SK-N-SH treated with all-trans-retinoic acid at 6 μM for 48 hours (cell line): ENCODE measurements around the gene WIPF2.

Experiments
- ATAC-seq: fragments of 200-7000 bp; cut with Tn5 transposase; 3 replicates; pipeline ENCODE4 v1.9.1; 2020; ENCODE audit warnings: mild to moderate bottlenecking, moderate library complexity
- ARNTL ChIP-seq: fragments of 450-650 bp; formaldehyde crosslinking; IDR thresholded peaks from 2 replicates; pipeline ENCODE4 v1.5.0; 2020; ENCODE audit warnings: low read depth, mild to moderate bottlenecking, moderate library complexity, borderline replicate concordance
- BACH2 ChIP-seq: fragments of 250-450 bp; sonication (Bioruptor Pico); IDR thresholded peaks from 2 replicates; pipeline ENCODE4 v1.9.0; 2021; ENCODE audit warnings: mild to moderate bottlenecking, borderline replicate concordance
- CSDC2 ChIP-seq: fragments of 250-450 bp; sonication (Bioruptor Pico); IDR thresholded peaks from 2 replicates; pipeline ENCODE4 v1.5.0; 2020; ENCODE audit warnings: mild to moderate bottlenecking, moderate library complexity
- GLIS3 ChIP-seq: fragments of 250-450 bp; sonication (Bioruptor Pico); IDR thresholded peaks from 2 replicates; pipeline ENCODE4 v1.5.0; 2020; ENCODE audit warnings: mild to moderate bottlenecking, moderate library complexity
- ISL1 ChIP-seq: fragments of 250-450 bp; sonication (Bioruptor Pico); IDR thresholded peaks from 2 replicates; pipeline ENCODE4 v2.1.2; 2022; ENCODE audit warnings: mild to moderate bottlenecking, moderate library complexity
- OSR1 ChIP-seq: fragments of 250-450 bp; sonication (Bioruptor Pico); IDR thresholded peaks from 2 replicates; pipeline ENCODE4 v1.8.0; 2022; ENCODE audit warnings: moderate library complexity, mild to moderate bottlenecking, inconsistent platforms
- PPARA ChIP-seq: fragments of 250-450 bp; sonication (Bioruptor Pico); IDR thresholded peaks from 2 replicates; pipeline ENCODE4 v1.5.0; 2020; ENCODE audit warnings: mild to moderate bottlenecking, borderline replicate concordance
- RARB ChIP-seq: fragments of 250-450 bp; sonication (Bioruptor Pico); IDR thresholded peaks from 2 replicates; pipeline ENCODE4 v1.8.0; 2021; ENCODE audit warnings: mild to moderate bottlenecking, moderate library complexity
- ZC3H10 ChIP-seq: fragments of 250-450 bp; sonication (Bioruptor Pico); IDR thresholded peaks from 2 replicates; pipeline ENCODE4 v1.5.1; 2021; ENCODE audit warnings: mild to moderate bottlenecking, moderate library complexity
- ZFP3 ChIP-seq: fragments of 250-450 bp; sonication (Bioruptor Pico); IDR thresholded peaks from 2 replicates; pipeline ENCODE4 v1.5.0; 2020; ENCODE audit warnings: mild to moderate bottlenecking, moderate library complexity
- ZNF565 ChIP-seq: fragments of 450-650 bp; formaldehyde crosslinking; conservative IDR thresholded peaks from 2 replicates; pipeline ENCODE4 v1.5.0; 2020; ENCODE audit warnings: low read depth, mild to moderate bottlenecking, moderate library complexity
- ZNF70 ChIP-seq: fragments of 450-650 bp; formaldehyde crosslinking; IDR thresholded peaks from 2 replicates; pipeline ENCODE4 v1.5.0; 2020; ENCODE audit warnings: mild to moderate bottlenecking, moderate library complexity
- ZNF8 ChIP-seq: fragments of 450-650 bp; formaldehyde crosslinking; IDR thresholded peaks from 2 replicates; pipeline ENCODE4 v1.5.0; 2020; ENCODE audit warnings: mild to moderate bottlenecking, moderate library complexity
- TF ChIP-seq, protein P1 (sequence below): fragments of 250-450 bp; sonication (Bioruptor Pico); IDR thresholded peaks from 2 replicates; pipeline ENCODE4 v1.8.0; 2020; ENCODE audit warnings: mild to moderate bottlenecking, moderate library complexity, borderline replicate concordance
- TF ChIP-seq, protein P2 (sequence below): fragments of 250-450 bp; sonication (Bioruptor Pico); IDR thresholded peaks from 2 replicates; pipeline ENCODE4 v1.5.1; 2020; ENCODE audit warnings: low read depth, mild to moderate bottlenecking, moderate library complexity
- TF ChIP-seq, protein P3 (sequence below): fragments of 250-450 bp; sonication (Bioruptor Pico); IDR thresholded peaks from 2 replicates; pipeline ENCODE4 v1.8.0; 2021; ENCODE audit warnings: low read depth, mild to moderate bottlenecking, moderate library complexity, borderline replicate concordance
- TF ChIP-seq, protein P4 (sequence below): fragments of 250-450 bp; sonication (Bioruptor Pico); IDR thresholded peaks from 2 replicates; pipeline ENCODE4 v1.5.1; 2021; ENCODE audit warnings: mild to moderate bottlenecking, moderate library complexity
- TF ChIP-seq, protein P5 (sequence below): fragments of 250-450 bp; sonication (Bioruptor Pico); IDR thresholded peaks from 2 replicates; pipeline ENCODE4 v1.5.0; 2020; ENCODE audit warnings: mild to moderate bottlenecking, moderate library complexity

Gene WIPF2

DNA sequence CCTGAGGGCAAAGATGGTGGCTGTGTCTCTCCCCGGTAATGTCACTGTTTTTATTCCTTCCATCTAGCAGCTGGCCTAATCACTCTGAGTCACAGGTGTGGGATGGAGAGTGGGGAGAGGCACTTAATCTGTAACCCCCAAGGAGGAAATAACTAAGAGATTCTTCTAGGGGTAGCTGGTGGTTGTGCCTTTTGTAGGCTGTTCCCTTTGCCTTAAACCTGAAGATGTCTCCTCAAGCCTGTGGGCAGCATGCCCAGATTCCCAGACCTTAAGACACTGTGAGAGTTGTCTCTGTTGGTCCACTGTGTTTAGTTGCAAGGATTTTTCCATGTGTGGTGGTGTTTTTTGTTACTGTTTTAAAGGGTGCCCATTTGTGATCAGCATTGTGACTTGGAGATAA is 47.4 kb upstream of the WIPF2 start:
- ATAC-seq: no peak
- TF ChIP-seq, protein P1, sequence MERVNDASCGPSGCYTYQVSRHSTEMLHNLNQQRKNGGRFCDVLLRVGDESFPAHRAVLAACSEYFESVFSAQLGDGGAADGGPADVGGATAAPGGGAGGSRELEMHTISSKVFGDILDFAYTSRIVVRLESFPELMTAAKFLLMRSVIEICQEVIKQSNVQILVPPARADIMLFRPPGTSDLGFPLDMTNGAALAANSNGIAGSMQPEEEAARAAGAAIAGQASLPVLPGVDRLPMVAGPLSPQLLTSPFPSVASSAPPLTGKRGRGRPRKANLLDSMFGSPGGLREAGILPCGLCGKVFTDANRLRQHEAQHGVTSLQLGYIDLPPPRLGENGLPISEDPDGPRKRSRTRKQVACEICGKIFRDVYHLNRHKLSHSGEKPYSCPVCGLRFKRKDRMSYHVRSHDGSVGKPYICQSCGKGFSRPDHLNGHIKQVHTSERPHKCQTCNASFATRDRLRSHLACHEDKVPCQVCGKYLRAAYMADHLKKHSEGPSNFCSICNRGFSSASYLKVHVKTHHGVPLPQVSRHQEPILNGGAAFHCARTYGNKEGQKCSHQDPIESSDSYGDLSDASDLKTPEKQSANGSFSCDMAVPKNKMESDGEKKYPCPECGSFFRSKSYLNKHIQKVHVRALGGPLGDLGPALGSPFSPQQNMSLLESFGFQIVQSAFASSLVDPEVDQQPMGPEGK (CRISPR knock-in tag): no peak
- TF ChIP-seq ARNTL (CRISPR knock-in tag): no peak
- no peak for TF ChIP-seq ZFP3 (CRISPR knock-in tag)
- TF ChIP-seq, protein P2, sequence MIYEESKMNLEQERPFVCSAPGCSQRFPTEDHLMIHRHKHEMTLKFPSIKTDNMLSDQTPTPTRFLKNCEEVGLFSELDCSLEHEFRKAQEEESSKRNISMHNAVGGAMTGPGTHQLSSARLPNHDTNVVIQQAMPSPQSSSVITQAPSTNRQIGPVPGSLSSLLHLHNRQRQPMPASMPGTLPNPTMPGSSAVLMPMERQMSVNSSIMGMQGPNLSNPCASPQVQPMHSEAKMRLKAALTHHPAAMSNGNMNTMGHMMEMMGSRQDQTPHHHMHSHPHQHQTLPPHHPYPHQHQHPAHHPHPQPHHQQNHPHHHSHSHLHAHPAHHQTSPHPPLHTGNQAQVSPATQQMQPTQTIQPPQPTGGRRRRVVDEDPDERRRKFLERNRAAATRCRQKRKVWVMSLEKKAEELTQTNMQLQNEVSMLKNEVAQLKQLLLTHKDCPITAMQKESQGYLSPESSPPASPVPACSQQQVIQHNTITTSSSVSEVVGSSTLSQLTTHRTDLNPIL (CRISPR knock-in tag): no peak
- no peak for TF ChIP-seq GLIS3 (CRISPR knock-in tag)
- no peak for TF ChIP-seq ISL1 (CRISPR knock-in tag)
- no peak for TF ChIP-seq ZNF565 (CRISPR knock-in tag)
- TF ChIP-seq OSR1 (CRISPR knock-in tag): no peak
- TF ChIP-seq, protein P3, sequence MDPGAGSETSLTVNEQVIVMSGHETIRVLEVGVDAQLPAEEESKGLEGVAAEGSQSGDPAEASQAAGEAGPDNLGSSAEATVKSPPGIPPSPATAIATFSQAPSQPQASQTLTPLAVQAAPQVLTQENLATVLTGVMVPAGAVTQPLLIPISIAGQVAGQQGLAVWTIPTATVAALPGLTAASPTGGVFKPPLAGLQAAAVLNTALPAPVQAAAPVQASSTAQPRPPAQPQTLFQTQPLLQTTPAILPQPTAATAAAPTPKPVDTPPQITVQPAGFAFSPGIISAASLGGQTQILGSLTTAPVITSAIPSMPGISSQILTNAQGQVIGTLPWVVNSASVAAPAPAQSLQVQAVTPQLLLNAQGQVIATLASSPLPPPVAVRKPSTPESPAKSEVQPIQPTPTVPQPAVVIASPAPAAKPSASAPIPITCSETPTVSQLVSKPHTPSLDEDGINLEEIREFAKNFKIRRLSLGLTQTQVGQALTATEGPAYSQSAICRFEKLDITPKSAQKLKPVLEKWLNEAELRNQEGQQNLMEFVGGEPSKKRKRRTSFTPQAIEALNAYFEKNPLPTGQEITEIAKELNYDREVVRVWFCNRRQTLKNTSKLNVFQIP: no peak
- TF ChIP-seq, protein P4, sequence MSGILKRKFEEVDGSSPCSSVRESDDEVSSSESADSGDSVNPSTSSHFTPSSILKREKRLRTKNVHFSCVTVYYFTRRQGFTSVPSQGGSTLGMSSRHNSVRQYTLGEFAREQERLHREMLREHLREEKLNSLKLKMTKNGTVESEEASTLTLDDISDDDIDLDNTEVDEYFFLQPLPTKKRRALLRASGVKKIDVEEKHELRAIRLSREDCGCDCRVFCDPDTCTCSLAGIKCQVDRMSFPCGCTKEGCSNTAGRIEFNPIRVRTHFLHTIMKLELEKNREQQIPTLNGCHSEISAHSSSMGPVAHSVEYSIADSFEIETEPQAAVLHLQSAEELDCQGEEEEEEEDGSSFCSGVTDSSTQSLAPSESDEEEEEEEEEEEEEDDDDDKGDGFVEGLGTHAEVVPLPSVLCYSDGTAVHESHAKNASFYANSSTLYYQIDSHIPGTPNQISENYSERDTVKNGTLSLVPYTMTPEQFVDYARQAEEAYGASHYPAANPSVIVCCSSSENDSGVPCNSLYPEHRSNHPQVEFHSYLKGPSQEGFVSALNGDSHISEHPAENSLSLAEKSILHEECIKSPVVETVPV (CRISPR knock-in tag): no peak
- TF ChIP-seq RARB (CRISPR knock-in tag): no peak
- TF ChIP-seq PPARA (CRISPR knock-in tag): no peak
- TF ChIP-seq CSDC2: no peak
- no peak for TF ChIP-seq BACH2
- TF ChIP-seq, protein P5, sequence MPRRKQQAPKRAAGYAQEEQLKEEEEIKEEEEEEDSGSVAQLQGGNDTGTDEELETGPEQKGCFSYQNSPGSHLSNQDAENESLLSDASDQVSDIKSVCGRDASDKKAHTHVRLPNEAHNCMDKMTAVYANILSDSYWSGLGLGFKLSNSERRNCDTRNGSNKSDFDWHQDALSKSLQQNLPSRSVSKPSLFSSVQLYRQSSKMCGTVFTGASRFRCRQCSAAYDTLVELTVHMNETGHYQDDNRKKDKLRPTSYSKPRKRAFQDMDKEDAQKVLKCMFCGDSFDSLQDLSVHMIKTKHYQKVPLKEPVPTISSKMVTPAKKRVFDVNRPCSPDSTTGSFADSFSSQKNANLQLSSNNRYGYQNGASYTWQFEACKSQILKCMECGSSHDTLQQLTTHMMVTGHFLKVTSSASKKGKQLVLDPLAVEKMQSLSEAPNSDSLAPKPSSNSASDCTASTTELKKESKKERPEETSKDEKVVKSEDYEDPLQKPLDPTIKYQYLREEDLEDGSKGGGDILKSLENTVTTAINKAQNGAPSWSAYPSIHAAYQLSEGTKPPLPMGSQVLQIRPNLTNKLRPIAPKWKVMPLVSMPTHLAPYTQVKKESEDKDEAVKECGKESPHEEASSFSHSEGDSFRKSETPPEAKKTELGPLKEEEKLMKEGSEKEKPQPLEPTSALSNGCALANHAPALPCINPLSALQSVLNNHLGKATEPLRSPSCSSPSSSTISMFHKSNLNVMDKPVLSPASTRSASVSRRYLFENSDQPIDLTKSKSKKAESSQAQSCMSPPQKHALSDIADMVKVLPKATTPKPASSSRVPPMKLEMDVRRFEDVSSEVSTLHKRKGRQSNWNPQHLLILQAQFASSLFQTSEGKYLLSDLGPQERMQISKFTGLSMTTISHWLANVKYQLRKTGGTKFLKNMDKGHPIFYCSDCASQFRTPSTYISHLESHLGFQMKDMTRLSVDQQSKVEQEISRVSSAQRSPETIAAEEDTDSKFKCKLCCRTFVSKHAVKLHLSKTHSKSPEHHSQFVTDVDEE (CRISPR knock-in tag): no peak

DNA sequence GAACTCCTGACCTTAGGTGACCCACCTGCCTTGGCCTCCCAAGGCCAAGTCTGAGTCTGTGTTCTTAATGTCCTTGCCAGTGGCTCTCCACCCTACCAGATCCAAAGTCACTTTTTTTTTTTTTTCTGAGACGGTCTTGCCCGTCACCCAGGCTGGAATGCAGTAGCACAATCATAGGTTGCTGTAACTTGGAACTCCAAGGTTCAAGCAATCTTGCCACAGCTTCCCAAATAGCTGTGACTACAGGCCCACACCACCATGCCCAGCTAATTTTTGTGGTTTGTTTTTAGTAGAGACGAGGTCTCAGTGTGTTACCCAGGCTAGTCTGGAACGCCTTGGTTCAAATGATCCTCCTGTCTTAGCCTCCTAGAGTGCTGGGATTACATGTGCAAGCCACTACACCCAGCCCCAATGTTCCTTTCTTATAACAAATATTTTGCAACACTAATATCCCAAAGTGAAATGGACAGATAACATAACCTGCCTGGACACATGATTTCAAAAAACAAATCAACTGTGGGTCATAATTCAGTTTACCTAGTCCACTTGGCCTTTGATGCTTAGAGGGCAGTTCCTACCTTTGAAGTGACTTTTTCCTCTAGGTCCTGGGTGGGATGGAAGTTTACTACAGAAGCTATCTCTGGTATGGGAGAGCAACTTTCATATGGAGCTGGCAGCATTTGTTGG is 45.9 kb upstream of the WIPF2 start:
- no peak for ATAC-seq

DNA sequence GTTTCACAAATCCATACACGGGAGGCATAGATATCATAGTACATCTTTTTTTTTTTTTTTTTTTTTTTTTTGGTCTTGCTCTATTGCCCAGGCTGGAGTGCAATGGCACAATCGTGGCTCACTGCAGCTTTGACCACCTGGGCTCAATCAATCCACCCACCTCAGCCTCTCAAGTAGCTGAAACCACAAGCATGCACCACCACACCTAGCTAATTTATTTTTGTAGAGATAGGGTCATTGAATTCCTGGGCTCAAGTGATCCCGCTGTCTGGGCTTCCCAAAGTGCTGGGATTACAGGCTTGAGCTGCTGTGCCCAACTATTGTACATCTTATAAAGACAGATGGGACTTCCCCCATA is 45.3 kb upstream of the WIPF2 start:
- ATAC-seq: no peak
- TF ChIP-seq CSDC2 (no peak), ZNF70 (no peak), ZNF8 (no peak), ZNF565 (CRISPR knock-in tag) (no peak), ARNTL (CRISPR knock-in tag) (no peak), GLIS3 (CRISPR knock-in tag) (no peak), RARB (CRISPR knock-in tag) (no peak), ZC3H10 (no peak)
- TF ChIP-seq, protein P2 (CRISPR knock-in tag): no peak
- TF ChIP-seq, protein P1 (CRISPR knock-in tag): no peak
- TF ChIP-seq, protein P5 (CRISPR knock-in tag): no peak

More for the DNA sequence above, 45.9 kb upstream of the WIPF2 start:
- TF ChIP-seq, protein P2 (CRISPR knock-in tag): no peak
- TF ChIP-seq CSDC2: no peak
